K562 (cell line): Measurements from ENCODE around the gene SNX30. TPM values are rescaled to one million over a fixed set of nuclear protein-coding genes. Genes with fewer than 3 reads are reported as not detected.
A peak's percentile ranks its signal among the peaks of the same experiment; 100 is the strongest.

ENCODE experiments used
- ATAC-seq: fragments of 200-7000 bp; cut with Tn5 transposase; 3 replicates; pipeline ENCODE4 v1.9.1; 2020; ENCODE audit warnings: moderate library complexity
- BruUV-seq: library from RNA; stranded (reverse); fragments of 400-500 nt; replicated peaks from 2 replicates; lab custom pipeline; 2021; lab: Mats Ljungman, UMichigan
- CTCF ChIA-PET: fragments of 300-600 bp; formaldehyde crosslinking; extraction: SDS; loops from one replicate; lab custom pipeline; 2021; ENCODE audit warnings: low intra/inter-chr PET ratio; lab: Yijun Ruan, JAX
- POLR2A ChIA-PET: fragments of 300-600, 350-650 bp; sonication (Branson Sonifier 250); formaldehyde crosslinking; extraction: SDS; loops from one replicate; lab custom pipeline; 2021; ENCODE audit warnings: antibody characterized with exemption, inconsistent platforms; lab: Yijun Ruan, JAX
- DNase-seq, 4 experiments: peaks; one replicate each; pipeline versions ENCODE4 v3.0.0 to v3.0.0-alpha.2; 2011 to 2018; ENCODE audit warnings: low spot score in 3 of 4, mixed read lengths in 3 of 4; ENCODE audit errors: extremely low read depth in 1 of 4
- FAIRE-seq: peaks from 2 replicates; lab custom pipeline; 2011; peaks lifted over from hg19 to GRCh38; lab: Jason Lieb, UNC
- H2AFZ ChIP-seq: 2 replicates; pipeline ENCODE4 v1.6.0; 2011; ENCODE audit warnings: low read depth, low read length, control low read depth, inconsistent platforms
- H3K27ac ChIP-seq: fragments of 200-600 bp; 3 replicates; pipeline ENCODE4 v1.8.0; 2011; ENCODE audit warnings: low read depth, mild to moderate bottlenecking, control low read depth, inconsistent platforms, low read length, moderate library complexity, mixed read lengths; ENCODE audit errors: extremely low read depth
- H3K27me3 ChIP-seq, 2 experiments: fragments of 300-600 bp in 1 of 2; 2 replicates in 1 of 2; 3 replicates in 1 of 2; pipeline versions ENCODE4 v1.6.0 to v1.8.0; 2011; ENCODE audit warnings: inconsistent platforms in 2 of 2, low read length in 2 of 2, mild to moderate bottlenecking in 1 of 2, mixed read lengths in 1 of 2, moderate library complexity in 1 of 2; ENCODE audit not compliant: control insufficient read depth in 2 of 2, insufficient read depth in 2 of 2
- H3K36me3 ChIP-seq: fragments of 300-600 bp; 3 replicates; pipeline ENCODE4 v1.8.0; 2011; ENCODE audit warnings: mild to moderate bottlenecking, low read length, inconsistent platforms; ENCODE audit not compliant: control insufficient read depth, insufficient read depth
- H3K4me1 ChIP-seq, 2 experiments: fragments of 200-600 bp in 1 of 2; replicated peaks in 1 of 2; 2 replicates in 1 of 2; 3 replicates in 1 of 2; pipeline versions ENCODE4 v1.5.1 to v1.8.0; 2011; ENCODE audit warnings: inconsistent platforms in 2 of 2, low read length in 2 of 2, mild to moderate bottlenecking in 1 of 2, mixed read lengths in 1 of 2, moderate library complexity in 1 of 2; ENCODE audit not compliant: control insufficient read depth in 2 of 2, insufficient read depth in 2 of 2
- H3K4me2 ChIP-seq: 2 replicates; pipeline ENCODE4 v1.6.1; 2011; ENCODE audit warnings: low read length, control low read depth, inconsistent platforms, mixed read lengths; ENCODE audit not compliant: insufficient read depth
- H3K4me3 ChIP-seq: fragments of 200-600 bp; sonication (generic), shearing (Covaris generic); 2 replicates; pipeline ENCODE4 v1.5.1; 2016; ENCODE audit warnings: control low read depth, inconsistent platforms
- H3K79me2 ChIP-seq: fragments of 200-600 bp; 3 replicates; pipeline ENCODE4 v1.8.0; 2011; ENCODE audit warnings: low read length, inconsistent platforms; ENCODE audit not compliant: control insufficient read depth, insufficient read depth
- H3K9ac ChIP-seq, 2 experiments: 2 replicates each; pipeline versions ENCODE4 v1.6.0 to v1.6.1; 2011; ENCODE audit warnings: low read depth in 2 of 2, low read length in 2 of 2, control low read depth in 1 of 2, inconsistent platforms in 1 of 2, mild to moderate bottlenecking in 1 of 2, mixed read lengths in 1 of 2; ENCODE audit not compliant: insufficient read depth in 1 of 2
- H3K9me1 ChIP-seq: one replicate; pipeline ENCODE4 v1.6.0; 2011; ENCODE audit warnings: inconsistent platforms, mild to moderate bottlenecking, low read length, moderate library complexity; ENCODE audit not compliant: control insufficient read depth, insufficient read depth
- H3K9me3 ChIP-seq: replicated peaks from 2 replicates; pipeline ENCODE4 v1.5.1; 2011; ENCODE audit warnings: low read depth, low read length, inconsistent platforms; ENCODE audit not compliant: control insufficient read depth, insufficient read depth
- H4K20me1 ChIP-seq: replicated peaks from 2 replicates; pipeline ENCODE4 v1.6.1; 2011; ENCODE audit warnings: low read length, inconsistent platforms, mixed read lengths; ENCODE audit not compliant: control insufficient read depth, insufficient read depth
- ARID2 ChIP-seq: fragments of 450-650 bp; IDR thresholded peaks from 2 replicates; pipeline ENCODE4 v1.6.1; 2017; ENCODE audit warnings: antibody characterized with exemption, mild to moderate bottlenecking
- ASH1L ChIP-seq: fragments of 450-650 bp; IDR thresholded peaks from 2 replicates; pipeline ENCODE4 v1.6.1; 2018; ENCODE audit warnings: borderline replicate concordance, mild to moderate bottlenecking, low read depth; ENCODE audit not compliant: partially characterized antibody
- CTBP1 ChIP-seq: fragments of 450-650 bp; IDR thresholded peaks from 2 replicates; pipeline ENCODE4 v1.6.1; 2016; ENCODE audit warnings: borderline replicate concordance
- HDAC2 ChIP-seq: fragments of 450-650 bp; IDR thresholded peaks from 2 replicates; pipeline ENCODE4 v1.6.1; 2016; ENCODE audit warnings: mild to moderate bottlenecking
- KAT8 ChIP-seq: fragments of 450-650 bp; IDR thresholded peaks from 2 replicates; pipeline ENCODE4 v1.6.1; 2016; ENCODE audit warnings: low read depth, mild to moderate bottlenecking
- LARP7 ChIP-seq: fragments of 450-650 bp; IDR thresholded peaks from 2 replicates; pipeline ENCODE4 v1.6.1; 2016
- RAD21 ChIP-seq, 2 experiments: fragments of 250-450 bp in 1 of 2; fragments of 450-650 bp in 1 of 2; sonication (Bioruptor Pico) in 1 of 2; formaldehyde crosslinking in 1 of 2; IDR thresholded peaks in 1 of 2; conservative IDR thresholded peaks in 1 of 2; 2 replicates each; pipeline versions ENCODE4 v1.4.0 to v1.8.0; 2020 to 2022; ENCODE audit warnings: mild to moderate bottlenecking in 2 of 2, moderate library complexity in 1 of 2
- SMARCA4 ChIP-seq: fragments of 450-650 bp; IDR thresholded peaks from 2 replicates; pipeline ENCODE4 v1.6.1; 2016
- SP2 ChIP-seq: IDR thresholded peaks from 2 replicates; pipeline ENCODE4 v1.6.1; 2011; ENCODE audit warnings: mild to moderate bottlenecking, low read depth, low read length, moderate library complexity; ENCODE audit not compliant: poor library complexity, severe bottlenecking; ENCODE audit errors: extremely low read depth
- TEAD4 ChIP-seq, 2 experiments: sonication (generic) in 1 of 2; formaldehyde crosslinking in 1 of 2; IDR thresholded peaks; 2 replicates each; pipeline versions ENCODE4 v1.6.1 to v1.8.0; 2012 to 2022; ENCODE audit warnings: borderline replicate concordance in 1 of 2, inconsistent platforms in 1 of 2, low read length in 1 of 2, mild to moderate bottlenecking in 1 of 2, missing genetic modification reagents in 1 of 2
- ZFP36 ChIP-seq: fragments of 150-350 bp; IDR thresholded peaks from 2 replicates; pipeline ENCODE4 v1.6.1; 2018; ENCODE audit warnings: low read length, low read depth; ENCODE audit not compliant: partially characterized antibody
- ZNF584 ChIP-seq: fragments of 200-800 bp; sonication (Bioruptor generic); IDR thresholded peaks from 2 replicates; pipeline ENCODE4 v1.6.1; 2016; ENCODE audit warnings: low read depth, mild to moderate bottlenecking, missing genetic modification characterization, missing compliant biosample characterization
- ZNF668 ChIP-seq: fragments of 250-450 bp; sonication (Bioruptor Pico); IDR thresholded peaks from 2 replicates; pipeline ENCODE4 v1.8.0; 2022; ENCODE audit warnings: mild to moderate bottlenecking, inconsistent platforms
- WGBS: fragments of 100-300 bp; shearing (Covaris generic); methylation state at CpG from one replicate; pipeline ENCODE4 v1.1.6; 2016; ENCODE audit warnings: low coverage, mixed read lengths; ENCODE audit not compliant: insufficient coverage; ENCODE audit errors: missing lambda C conversion rate; 5-methylcytosine and 5-hydroxymethylcytosine counted together
- in situ Hi-C: fragments of 300-500 bp; cut with MboI; formaldehyde crosslinking; loops from 4 replicates; pipeline ENCODE4 v1.15.0; 2018; ENCODE audit warnings: inconsistent platforms, mixed read lengths
- intact Hi-C: fragments of 100-400 bp; cut with micrococcal nuclease; formaldehyde crosslinking; loops from 2 replicates; pipeline ENCODE4 v1.14.2; 2022
- polyA plus RNA-seq, 8 experiments: library from polyadenylated mRNA; depleted of rRNA in 4 of 8; stranded (reverse) in 5 of 8; unstranded in 3 of 8; fragments of >200 nt; fragmentation: Nextera tagmentation in 2 of 8; fragmentation: Illumina TruSeq in 1 of 8; extraction: Ambion mirVana in 2 of 8; extraction: Trizol in 1 of 8; gene quantifications; 2 replicates each; pipeline versions ENCODE4 v1.2.1 to v1.2.3, GENCODE V29; 2011 to 2014; ENCODE audit warnings: inconsistent platforms in 1 of 8, missing spikeins in 1 of 8
- total RNA-seq, 7 experiments: library from RNA; depleted of rRNA in 6 of 7; stranded (reverse); fragments of >200 nt in 6 of 7; fragmentation: Illumina TruSeq in 2 of 7; extraction: Trizol in 2 of 7; gene quantifications; 2 replicates each; pipeline versions ENCODE4 v1.2.1 to v1.2.3, GENCODE V29; 2011 to 2021; ENCODE audit warnings: low replicate concordance in 1 of 7
- TF ChIP-seq, protein P1 (sequence below): fragments of 250-450 bp; sonication (Bioruptor Pico); IDR thresholded peaks from 2 replicates; pipeline ENCODE4 v1.5.0; 2021; ENCODE audit warnings: mild to moderate bottlenecking, moderate library complexity
- TF ChIP-seq, protein P2 (sequence below): IDR thresholded peaks from 3 replicates; pipeline ENCODE4 v1.6.1; 2011; ENCODE audit warnings: borderline replicate concordance, mild to moderate bottlenecking; ENCODE audit not compliant: insufficient read length, insufficient read depth

Gene SNX30
- total and polyA plus RNA-seq, 9 of the 15 experiments (the other 6 are each of a cell fraction or from before 2014, with no cell fraction given): 0.76 to 5.9 (median 3.3) TPM

DNA sequence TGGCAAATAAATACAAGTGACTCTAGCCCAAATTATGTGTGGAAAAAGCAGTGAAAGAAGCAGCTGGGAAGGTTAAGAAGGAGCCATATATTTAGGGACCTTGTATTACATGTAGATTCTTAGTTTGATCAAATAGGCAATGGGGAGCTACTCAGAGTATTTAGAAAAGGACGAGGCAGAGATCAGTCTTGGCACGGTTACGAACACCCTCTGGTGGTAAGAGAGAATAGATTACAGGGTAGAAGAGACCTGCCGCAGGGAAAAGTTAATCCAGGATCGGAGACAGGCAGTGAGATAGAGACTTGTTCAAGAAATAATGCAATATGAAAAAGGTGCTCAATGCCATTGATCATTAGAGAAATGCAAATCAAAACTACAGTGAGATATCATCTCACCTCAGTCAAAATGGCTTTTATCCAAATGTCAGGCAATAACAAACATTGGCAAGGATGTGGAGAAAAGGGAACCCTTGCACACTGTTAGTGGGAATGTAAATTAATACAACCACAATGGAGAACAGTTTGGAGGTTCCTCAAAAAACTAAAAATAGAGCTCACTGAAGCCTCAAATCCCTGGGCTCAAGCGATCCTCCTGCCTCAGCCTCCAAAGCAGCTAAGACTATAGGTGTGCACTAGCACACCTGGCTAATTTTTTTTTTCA lies 44.7 kb upstream of the SNX30 start:
- H3K79me2 ChIP-seq: peaks cover 56% of the 10 kb centered on the region
- ATAC-seq: peak; percentile 76
- TF ChIP-seq HDAC2: no peak
- TF ChIP-seq, protein P1, sequence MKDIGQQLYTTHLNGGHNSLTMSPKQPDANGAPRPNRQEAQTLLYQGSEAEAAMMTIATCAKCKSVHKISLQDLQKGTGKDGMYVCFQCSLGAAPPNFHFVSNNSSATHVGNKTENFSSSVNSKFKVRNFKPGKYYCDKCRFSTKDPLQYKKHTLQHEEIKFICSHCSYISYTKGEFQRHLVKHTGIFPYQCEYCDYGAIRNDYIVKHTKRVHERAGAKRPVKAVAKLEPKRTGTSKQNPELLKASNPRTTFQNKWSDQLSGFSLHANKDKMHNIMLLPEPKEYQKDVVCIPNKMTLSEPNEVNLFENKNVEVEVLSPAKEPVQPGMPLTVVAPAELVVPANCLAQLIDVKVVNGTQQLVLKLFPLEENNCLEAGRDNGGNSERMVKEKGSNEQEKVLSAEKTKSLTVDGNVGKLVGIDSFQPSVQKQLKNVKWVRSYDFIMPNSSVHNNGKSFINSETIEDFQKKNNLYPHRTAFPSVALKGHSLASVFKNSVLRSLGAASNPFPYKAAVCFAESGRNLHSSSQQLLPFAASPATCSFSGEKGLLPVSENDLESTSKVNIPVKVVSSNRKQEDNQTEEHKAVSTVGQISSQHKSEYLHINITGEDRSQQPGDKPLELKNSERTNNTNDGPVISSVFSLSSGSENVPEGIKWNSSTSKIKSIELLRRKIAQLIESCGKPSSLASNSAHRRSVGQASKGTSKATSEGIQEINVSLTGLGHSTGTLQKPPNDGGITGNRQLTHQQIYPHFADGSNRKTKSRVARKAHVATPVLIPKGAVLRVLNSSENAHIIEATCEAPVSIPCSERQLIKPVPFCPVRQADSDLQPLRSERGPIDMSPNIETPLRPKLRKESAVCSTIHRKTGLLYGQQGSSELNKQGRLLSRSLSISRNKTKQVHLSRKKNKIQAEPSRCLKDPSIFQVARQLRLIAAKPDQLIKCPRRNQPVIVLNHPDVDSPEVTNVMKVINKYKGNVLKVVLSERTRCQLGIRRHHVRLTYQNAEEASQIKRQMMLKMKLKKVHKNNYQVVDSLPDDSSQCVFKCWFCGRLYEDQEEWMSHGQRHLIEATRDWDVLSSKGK (CRISPR knock-in tag): no peak
- no peak for TF ChIP-seq ZNF584
- TF ChIP-seq SMARCA4: no peak
- TF ChIP-seq ASH1L: no peak
- no peak for TF ChIP-seq SP2
- no peak for TF ChIP-seq ZNF668 (CRISPR knock-in tag)
- TF ChIP-seq KAT8: no peak
- peak; percentile 13 to 35; a peak in 1 of 4 replicates for TF ChIP-seq RAD21 (CRISPR knock-in tag; conservative IDR thresholded peaks at IDR 0.05 in 1 of 2, IDR thresholded peaks at IDR 0.05 in 1 of 2)
- TF ChIP-seq CTBP1: no peak
- TF ChIP-seq ARID2: no peak
- no peak for TF ChIP-seq TEAD4 (IDR thresholded peaks at IDR 0.05; ENCODE audit: low read length)
- no peak for TF ChIP-seq TEAD4 (CRISPR knock-in tag; IDR thresholded peaks at IDR 0.05; ENCODE audit: borderline replicate concordance)
- TF ChIP-seq, protein P2, sequence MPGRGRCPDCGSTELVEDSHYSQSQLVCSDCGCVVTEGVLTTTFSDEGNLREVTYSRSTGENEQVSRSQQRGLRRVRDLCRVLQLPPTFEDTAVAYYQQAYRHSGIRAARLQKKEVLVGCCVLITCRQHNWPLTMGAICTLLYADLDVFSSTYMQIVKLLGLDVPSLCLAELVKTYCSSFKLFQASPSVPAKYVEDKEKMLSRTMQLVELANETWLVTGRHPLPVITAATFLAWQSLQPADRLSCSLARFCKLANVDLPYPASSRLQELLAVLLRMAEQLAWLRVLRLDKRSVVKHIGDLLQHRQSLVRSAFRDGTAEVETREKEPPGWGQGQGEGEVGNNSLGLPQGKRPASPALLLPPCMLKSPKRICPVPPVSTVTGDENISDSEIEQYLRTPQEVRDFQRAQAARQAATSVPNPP: no peak
- no peak for TF ChIP-seq LARP7
- TF ChIP-seq ZFP36: no peak

More for the DNA sequence above, 44.7 kb upstream of the SNX30 start:
- ChIA-PET CTCF (interaction anchor here (0.6 to 0.7 kb wide), 2 partner anchors 619 to 631 kb away, joined by 3 read pairs; no protein-coding TSS in a partner anchor), POLR2A (no interaction called here)
- Histone ChIP-seq H3K4me2 (no peak overlapping the region), H3K4me1 (no peaks in the 10 kb centered on the region), H3K4me3 (no peak overlapping the region), H3K27me3 (no peaks in the 10 kb centered on the region), H3K9me1 (no peaks in the 10 kb centered on the region), H2AFZ (no peak overlapping the region), H3K27ac (no peak overlapping the region), H3K36me3 (peaks cover 39% of the 10 kb centered on the region), H3K9me3 (no peaks in the 10 kb centered on the region), H3K9ac (no peak overlapping the region), H4K20me1 (no peaks in the 10 kb centered on the region; the same call in 1 of the 2 replicates)
- intact Hi-C loops: no loop called here
- in situ Hi-C loops: no loop called here
- FAIRE-seq (no peak), DNase-seq (peak in 1 of 4 experiments; percentile 12)
- no TSS peak for BruUV-seq
- whole genome bisulfite sequencing: 79% methylated on average over 6 of the region's 6 CpGs
